ES-I3 (cell line): Measurements from ENCODE around the gene CCNT2.
"Not testable (repeated sequence)": the region's sequence is repeated elsewhere in the genome, so short reads cannot be mapped to it uniquely, and the experiment has no call there.

Experiments
- H3K36me3 ChIP-seq: 2 replicates; pipeline ENCODE4 v1.6.1; 2013; ENCODE audit warnings: mild to moderate bottlenecking, low read length, control low read depth, moderate library complexity; ENCODE audit not compliant: insufficient read depth
- H3K4me1 ChIP-seq: 2 replicates; pipeline ENCODE4 v1.6.1; 2013; ENCODE audit warnings: mild to moderate bottlenecking, control low read depth, low read length; ENCODE audit not compliant: insufficient read depth
- H3K9ac ChIP-seq: 2 replicates; pipeline ENCODE4 v1.6.1; 2013; ENCODE audit warnings: low read depth, mild to moderate bottlenecking, low read length, moderate library complexity
- H3K9me3 ChIP-seq: 2 replicates; pipeline ENCODE4 v1.6.1; 2013; ENCODE audit warnings: mild to moderate bottlenecking, low read length, moderate library complexity; ENCODE audit not compliant: control insufficient read depth, insufficient read depth

Gene CCNT2

GRCh38 chr2:134976074-134976702, 57.6 kb downstream of the CCNT2 start:
- no peaks in the 10 kb centered on the region for H3K36me3 ChIP-seq
- H3K4me1 ChIP-seq: no peaks in the 10 kb centered on the region
- no peaks in the 10 kb centered on the region; the same call in 1 of the 2 replicates for H3K9me3 ChIP-seq
- no peak overlapping the region for H3K9ac ChIP-seq

- not testable (repeated sequence) for H3K36me3 ChIP-seq, H3K9me3 ChIP-seq, H3K9ac ChIP-seq, H3K4me1 ChIP-seq
Observed at GRCh38 chr2:134977104-134977503, 58.5 kb downstream of the CCNT2 start.

GRCh38 chr2:134979221-134979620, 60.6 kb downstream of the CCNT2 start:
- Histone ChIP-seq H3K4me1 (no peaks in the 10 kb centered on the region), H3K36me3 (no peaks in the 10 kb centered on the region), H3K9me3 (no peaks in the 10 kb centered on the region), H3K9ac (no peak overlapping the region)

- Histone ChIP-seq H3K36me3 (no peaks in the 10 kb centered on the region), H3K9me3 (no peaks in the 10 kb centered on the region), H3K4me1 (no peaks in the 10 kb centered on the region), H3K9ac (no peak overlapping the region)
Observed at GRCh38 chr2:134980639-134981038, 62.0 kb downstream of the CCNT2 start.

GRCh38 chr2:134982603-134983002, 64.0 kb downstream of the CCNT2 start:
- Histone ChIP-seq H3K9ac (no peak overlapping the region), H3K4me1 (no peaks in the 10 kb centered on the region), H3K9me3 (no peaks in the 10 kb centered on the region), H3K36me3 (no peaks in the 10 kb centered on the region)

- H3K36me3 ChIP-seq: no peaks in the 10 kb centered on the region
- H3K9me3 ChIP-seq: no peaks in the 10 kb centered on the region
- H3K4me1 ChIP-seq: no peaks in the 10 kb centered on the region
- no peak overlapping the region for H3K9ac ChIP-seq
Observed at GRCh38 chr2:134985061-134985460, 66.4 kb downstream of the CCNT2 start.

- Histone ChIP-seq H3K9ac (no peak overlapping the region), H3K4me1 (no peaks in the 10 kb centered on the region), H3K9me3 (no peaks in the 10 kb centered on the region), H3K36me3 (no peaks in the 10 kb centered on the region)
Observed at GRCh38 chr2:134988994-134989605, 70.5 kb downstream of the CCNT2 start.

- peaks cover 2% of the 10 kb centered on the region; the same call in 1 of the 2 replicates for H3K4me1 ChIP-seq
- no peaks in the 10 kb centered on the region for H3K36me3 ChIP-seq
- no peak overlapping the region for H3K9ac ChIP-seq
- no peaks in the 10 kb centered on the region for H3K9me3 ChIP-seq
Observed at GRCh38 chr2:134999521-134999920, 80.9 kb downstream of the CCNT2 start.

- Histone ChIP-seq H3K9me3 (no peaks in the 10 kb centered on the region), H3K4me1 (peaks cover 6% of the 10 kb centered on the region), H3K36me3 (no peaks in the 10 kb centered on the region), H3K9ac (no peak overlapping the region)
Observed at GRCh38 chr2:135002836-135003235, 84.2 kb downstream of the CCNT2 start.

- Histone ChIP-seq H3K4me1 (peaks cover 6% of the 10 kb centered on the region), H3K36me3 (no peaks in the 10 kb centered on the region)
Observed at GRCh38 chr2:135004005-135004746, 85.6 kb downstream of the CCNT2 start.

GRCh38 chr2:135005753-135006152, 87.1 kb downstream of the CCNT2 start:
- H3K9ac ChIP-seq: no peak overlapping the region
- no peaks in the 10 kb centered on the region for H3K36me3 ChIP-seq
- H3K4me1 ChIP-seq: peaks cover 6% of the 10 kb centered on the region

More at GRCh38 chr2:135004005-135004746, 85.6 kb downstream of the CCNT2 start:
- H3K9ac ChIP-seq: no peak overlapping the region
- H3K9me3 ChIP-seq: no peaks in the 10 kb centered on the region

More at GRCh38 chr2:135005753-135006152, 87.1 kb downstream of the CCNT2 start:
- no peaks in the 10 kb centered on the region for H3K9me3 ChIP-seq
